Stimulated activated naive CD8-positive, alpha-beta T cell treated with anti-CD3 and anti-CD28 coated beads, Interleukin-15, amount 100 ng/mL, for 72 hours (primary cell): Measurements from ENCODE around the gene CASZ1.

Experiments used
- ATAC-seq: fragments of 150-1000 bp; cut with Tn5 transposase; 2 replicates; pipeline ENCODE4 v1.10.0; 2021; ENCODE audit warnings: mild to moderate bottlenecking, moderate library complexity
- DNase-seq, 2 donors: peaks; one replicate each; pipeline ENCODE4 v3.0.0; 2021 to 2022
- H3K27ac Mint-ChIP-seq, 2 donors: one replicate each; pipeline ENCODE4 v1.8.0; 2022; ENCODE audit warnings: mild to moderate bottlenecking in 2 of 2, mixed read lengths in 2 of 2, moderate library complexity in 2 of 2
- H3K27me3 Mint-ChIP-seq: one replicate; pipeline ENCODE4 v1.8.0; 2022; ENCODE audit warnings: mixed read lengths
- H3K4me1 Mint-ChIP-seq: one replicate; pipeline ENCODE4 v1.8.0; 2022; ENCODE audit warnings: mild to moderate bottlenecking, mixed read lengths
- H3K4me3 Mint-ChIP-seq, 2 donors: one replicate each; pipeline ENCODE4 v1.8.0; 2022; ENCODE audit warnings: mild to moderate bottlenecking in 2 of 2, mixed read lengths in 2 of 2, moderate library complexity in 1 of 2
- H3K9me3 Mint-ChIP-seq, 2 donors: one replicate each; pipeline ENCODE4 v1.8.0; 2022; ENCODE audit warnings: mixed read lengths in 2 of 2

CASZ1 gene

GRCh38 chr1:10671090-10671489 is 125.4 kb downstream of the CASZ1 start:
- no peak overlapping the region for H3K27ac Mint-ChIP-seq
- ATAC-seq (no peak), DNase-seq (no peak)
- H3K9me3 Mint-ChIP-seq: no peaks in the 10 kb centered on the region
- no peak overlapping the region for H3K4me3 Mint-ChIP-seq
- H3K4me1 Mint-ChIP-seq: peaks cover 1% of the 10 kb centered on the region
- H3K27me3 Mint-ChIP-seq: no peaks in the 10 kb centered on the region

GRCh38 chr1:10670190-10670589 is 126.3 kb downstream of the CASZ1 start:
- no peaks in the 10 kb centered on the region for H3K27me3 Mint-ChIP-seq
- H3K4me3 Mint-ChIP-seq: no peak overlapping the region
- no peak overlapping the region for H3K27ac Mint-ChIP-seq
- no peak for ATAC-seq
- DNase-seq: no peak
- no peaks in the 10 kb centered on the region for H3K9me3 Mint-ChIP-seq
- H3K4me1 Mint-ChIP-seq: no peaks in the 10 kb centered on the region

- Mint-ChIP-seq H3K27ac (no peak overlapping the region), H3K9me3 (no peaks in the 10 kb centered on the region), H3K27me3 (no peaks in the 10 kb centered on the region), H3K4me1 (no peaks in the 10 kb centered on the region), H3K4me3 (no peak overlapping the region)
- ATAC-seq (no peak), DNase-seq (no peak)
Measured at GRCh38 chr1:10669570-10669969, 126.9 kb downstream of the CASZ1 start.

GRCh38 chr1:10667861-10668761 is 128.3 kb downstream of the CASZ1 start:
- Mint-ChIP-seq H3K27ac (no peak overlapping the region), H3K4me1 (no peaks in the 10 kb centered on the region), H3K9me3 (no peaks in the 10 kb centered on the region), H3K27me3 (no peaks in the 10 kb centered on the region), H3K4me3 (no peak overlapping the region)
- DNase-seq (no peak), ATAC-seq (no peak)

- no peaks in the 10 kb centered on the region for H3K27me3 Mint-ChIP-seq
- H3K9me3 Mint-ChIP-seq: no peaks in the 10 kb centered on the region
- DNase-seq (no peak), ATAC-seq (no peak)
- H3K4me3 Mint-ChIP-seq: no peak overlapping the region
- H3K4me1 Mint-ChIP-seq: no peaks in the 10 kb centered on the region
- peak overlapping the region in 1 of 2 donors; percentile 22 for H3K27ac Mint-ChIP-seq
Measured at GRCh38 chr1:10665930-10666850, 130.3 kb downstream of the CASZ1 start.

GRCh38 chr1:10665226-10665625 is 131.2 kb downstream of the CASZ1 start:
- no peaks in the 10 kb centered on the region for H3K4me1 Mint-ChIP-seq

GRCh38 chr1:10664251-10664650 is 132.2 kb downstream of the CASZ1 start:
- Mint-ChIP-seq H3K4me1 (no peaks in the 10 kb centered on the region), H3K27me3 (no peaks in the 10 kb centered on the region), H3K27ac (no peak overlapping the region), H3K4me3 (no peak overlapping the region), H3K9me3 (no peaks in the 10 kb centered on the region)
- DNase-seq (no peak), ATAC-seq (no peak)

More at GRCh38 chr1:10665226-10665625, 131.2 kb downstream of the CASZ1 start:
- Mint-ChIP-seq H3K9me3 (no peaks in the 10 kb centered on the region), H3K27me3 (no peaks in the 10 kb centered on the region), H3K27ac (no peak overlapping the region), H3K4me3 (no peak overlapping the region)
- no peak for DNase-seq
- ATAC-seq: no peak

GRCh38 chr1:10663678-10664035 is 132.8 kb downstream of the CASZ1 start:
- ATAC-seq: no peak
- Mint-ChIP-seq H3K27ac (no peak overlapping the region), H3K9me3 (no peaks in the 10 kb centered on the region), H3K4me3 (no peak overlapping the region), H3K4me1 (no peaks in the 10 kb centered on the region), H3K27me3 (no peaks in the 10 kb centered on the region)
- no peak for DNase-seq

- DNase-seq (no peak), ATAC-seq (no peak)
- Mint-ChIP-seq H3K9me3 (no peaks in the 10 kb centered on the region), H3K4me1 (no peaks in the 10 kb centered on the region), H3K27ac (no peak overlapping the region), H3K4me3 (no peak overlapping the region), H3K27me3 (no peaks in the 10 kb centered on the region)
Measured at GRCh38 chr1:10662824-10663677, 133.4 kb downstream of the CASZ1 start.

GRCh38 chr1:10662090-10662688 is 134.3 kb downstream of the CASZ1 start:
- H3K4me3 Mint-ChIP-seq: no peak overlapping the region
- ATAC-seq (no peak), DNase-seq (no peak)
- H3K27me3 Mint-ChIP-seq: no peaks in the 10 kb centered on the region
- no peak overlapping the region for H3K27ac Mint-ChIP-seq
- H3K4me1 Mint-ChIP-seq: no peaks in the 10 kb centered on the region
- no peaks in the 10 kb centered on the region for H3K9me3 Mint-ChIP-seq

GRCh38 chr1:10661453-10661852 is 135.0 kb downstream of the CASZ1 start:
- H3K27me3 Mint-ChIP-seq: no peaks in the 10 kb centered on the region

GRCh38 chr1:10659646-10660540 is 136.6 kb downstream of the CASZ1 start:
- no peaks in the 10 kb centered on the region for H3K4me1 Mint-ChIP-seq
- H3K27ac Mint-ChIP-seq: no peak overlapping the region
- DNase-seq (no peak), ATAC-seq (no peak)
- H3K9me3 Mint-ChIP-seq: no peaks in the 10 kb centered on the region
- no peaks in the 10 kb centered on the region for H3K27me3 Mint-ChIP-seq
- no peak overlapping the region for H3K4me3 Mint-ChIP-seq

More at GRCh38 chr1:10661453-10661852, 135.0 kb downstream of the CASZ1 start:
- Mint-ChIP-seq H3K4me1 (no peaks in the 10 kb centered on the region), H3K4me3 (no peak overlapping the region), H3K9me3 (no peaks in the 10 kb centered on the region), H3K27ac (no peak overlapping the region)
- ATAC-seq (no peak), DNase-seq (no peak)

- H3K9me3 Mint-ChIP-seq: no peaks in the 10 kb centered on the region
- H3K27me3 Mint-ChIP-seq: no peaks in the 10 kb centered on the region
- no peaks in the 10 kb centered on the region for H3K4me1 Mint-ChIP-seq
- no peak overlapping the region for H3K27ac Mint-ChIP-seq
- DNase-seq (no peak), ATAC-seq (no peak)
- no peak overlapping the region for H3K4me3 Mint-ChIP-seq
Measured at GRCh38 chr1:10659218-10659617, 137.2 kb downstream of the CASZ1 start.

GRCh38 chr1:10658396-10659066 is 137.9 kb downstream of the CASZ1 start:
- Mint-ChIP-seq H3K27ac (no peak overlapping the region), H3K27me3 (no peaks in the 10 kb centered on the region), H3K4me1 (no peaks in the 10 kb centered on the region), H3K9me3 (no peaks in the 10 kb centered on the region), H3K4me3 (no peak overlapping the region)
- ATAC-seq (no peak), DNase-seq (no peak)
